WTC11 (cell line): ENCODE results near the gene ZNF407. TPM values are rescaled to one million over a fixed set of nuclear protein-coding genes. Genes with fewer than 3 reads are reported as not detected.

ENCODE experiments used
- ATAC-seq: fragments of 200-7000 bp; cut with Tn5 transposase; 2 replicates; pipeline ENCODE4 v1.10.0; 2021; ENCODE audit warnings: mild to moderate bottlenecking, moderate library complexity
- CTCF ChIA-PET: fragments of 300-600 bp; sonication (Branson Sonifier 250); formaldehyde crosslinking; loops from one replicate; lab custom pipeline; 2021; ENCODE audit warnings: antibody characterized with exemption; lab: Charles Lee
- POLR2A ChIA-PET: fragments of 350-600 bp; sonication (Branson Sonifier 250); formaldehyde crosslinking; loops from one replicate; lab custom pipeline; 2021; ENCODE audit warnings: antibody characterized with exemption; lab: Charles Lee
- DNase-seq: peaks from one replicate; pipeline ENCODE4 v3.0.0; 2021; ENCODE audit warnings: low spot score
- H3K27ac Mint-ChIP-seq: 2 replicates; pipeline ENCODE4 v1.8.0; 2021; ENCODE audit warnings: mixed read lengths
- H3K27me3 Mint-ChIP-seq: 2 replicates; pipeline ENCODE4 v1.8.0; 2021; ENCODE audit warnings: low read depth, mild to moderate bottlenecking, moderate library complexity, mixed read lengths
- H3K36me3 Mint-ChIP-seq: 2 replicates; pipeline ENCODE4 v1.8.0; 2021; ENCODE audit warnings: mixed read lengths
- H3K4me1 Mint-ChIP-seq: 2 replicates; pipeline ENCODE4 v1.8.0; 2022; ENCODE audit warnings: mixed read lengths
- H3K4me3 Mint-ChIP-seq: 2 replicates; pipeline ENCODE4 v1.8.0; 2021; ENCODE audit warnings: mild to moderate bottlenecking, moderate library complexity, mixed read lengths
- H3K9me3 Mint-ChIP-seq: 2 replicates; pipeline ENCODE4 v1.8.0; 2021; ENCODE audit warnings: mixed read lengths
- ATF1 ChIP-seq: sonication (generic); formaldehyde crosslinking; IDR thresholded peaks from 2 replicates; pipeline ENCODE4 v1.8.1; 2023; ENCODE audit warnings: mild to moderate bottlenecking, moderate library complexity, missing genetic modification reagents
- GRHL2 ChIP-seq: fragments of 250-450 bp; sonication (Bioruptor Pico); IDR thresholded peaks from 2 replicates; pipeline ENCODE4 v1.8.0; 2022; ENCODE audit warnings: mild to moderate bottlenecking, moderate library complexity; ENCODE audit not compliant: insufficient replicate concordance, severe bottlenecking
- NFE2L1 ChIP-seq: sonication (generic); formaldehyde crosslinking; IDR thresholded peaks from 2 replicates; pipeline ENCODE4 v1.8.1; 2023; ENCODE audit warnings: missing genetic modification reagents
- RORB ChIP-seq: fragments of 250-450 bp; sonication (Bioruptor Pico); IDR thresholded peaks from 2 replicates; pipeline ENCODE4 v1.9.0; 2021; ENCODE audit warnings: mild to moderate bottlenecking
- TEAD4 ChIP-seq: sonication (generic); formaldehyde crosslinking; IDR thresholded peaks from 2 replicates; pipeline ENCODE4 v1.8.0; 2022; ENCODE audit warnings: mild to moderate bottlenecking, missing genetic modification reagents
- total RNA-seq: library from RNA; stranded (reverse); gene quantifications from 3 replicates; pipeline ENCODE4 v1.2.3, GENCODE V29; 2021
- TF ChIP-seq, protein P1 (sequence below): fragments of 250-450 bp; sonication (Bioruptor Pico); conservative IDR thresholded peaks from 2 replicates; pipeline ENCODE4 v1.9.0; 2021; ENCODE audit warnings: mild to moderate bottlenecking
- TF ChIP-seq, protein P2 (sequence below): sonication (generic); formaldehyde crosslinking; IDR thresholded peaks from 2 replicates; pipeline ENCODE4 v1.8.0; 2023; ENCODE audit warnings: mild to moderate bottlenecking, missing genetic modification reagents
- TF ChIP-seq, protein P3 (sequence below): sonication (generic); formaldehyde crosslinking; IDR thresholded peaks from 2 replicates; pipeline ENCODE4 v1.8.1; 2023; ENCODE audit warnings: mild to moderate bottlenecking, missing genetic modification reagents
- TF ChIP-seq, protein P4 (sequence below): sonication (generic); formaldehyde crosslinking; IDR thresholded peaks from 2 replicates; pipeline ENCODE4 v1.8.1; 2023; ENCODE audit warnings: mild to moderate bottlenecking, moderate library complexity, missing genetic modification reagents
- TF ChIP-seq, protein P5 (sequence below): sonication (generic); formaldehyde crosslinking; IDR thresholded peaks from 2 replicates; pipeline ENCODE4 v1.8.1; 2023; ENCODE audit warnings: mild to moderate bottlenecking, missing genetic modification reagents, moderate library complexity
- TF ChIP-seq, protein P6 (sequence below): sonication (generic); formaldehyde crosslinking; IDR thresholded peaks from 2 replicates; pipeline ENCODE4 v1.8.0; 2022; ENCODE audit warnings: mild to moderate bottlenecking, missing genetic modification reagents

ZNF407 gene
- total RNA-seq, 1 experiment from 2014 or later, result 6.5 TPM

DNA sequence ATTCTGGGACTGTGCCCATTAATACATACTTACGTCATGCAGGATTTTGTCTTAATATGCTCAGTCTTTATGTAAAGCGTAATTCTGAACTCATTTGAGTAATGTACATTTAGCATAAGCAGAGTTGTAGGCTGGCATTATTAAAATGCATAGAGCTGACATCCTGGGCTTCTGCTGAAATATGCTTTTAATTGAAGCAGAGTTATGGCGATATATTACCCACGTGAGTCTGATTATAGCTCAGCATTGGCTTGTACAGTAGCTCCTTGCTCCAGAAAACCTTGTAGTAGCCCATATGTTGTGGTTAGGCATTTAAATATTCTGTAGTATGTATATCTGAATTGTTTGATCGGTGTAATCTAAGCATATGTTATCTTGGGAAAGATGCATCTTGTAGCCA, 377.3 kb downstream of the ZNF407 start (continued):
- TF ChIP-seq, protein P1, sequence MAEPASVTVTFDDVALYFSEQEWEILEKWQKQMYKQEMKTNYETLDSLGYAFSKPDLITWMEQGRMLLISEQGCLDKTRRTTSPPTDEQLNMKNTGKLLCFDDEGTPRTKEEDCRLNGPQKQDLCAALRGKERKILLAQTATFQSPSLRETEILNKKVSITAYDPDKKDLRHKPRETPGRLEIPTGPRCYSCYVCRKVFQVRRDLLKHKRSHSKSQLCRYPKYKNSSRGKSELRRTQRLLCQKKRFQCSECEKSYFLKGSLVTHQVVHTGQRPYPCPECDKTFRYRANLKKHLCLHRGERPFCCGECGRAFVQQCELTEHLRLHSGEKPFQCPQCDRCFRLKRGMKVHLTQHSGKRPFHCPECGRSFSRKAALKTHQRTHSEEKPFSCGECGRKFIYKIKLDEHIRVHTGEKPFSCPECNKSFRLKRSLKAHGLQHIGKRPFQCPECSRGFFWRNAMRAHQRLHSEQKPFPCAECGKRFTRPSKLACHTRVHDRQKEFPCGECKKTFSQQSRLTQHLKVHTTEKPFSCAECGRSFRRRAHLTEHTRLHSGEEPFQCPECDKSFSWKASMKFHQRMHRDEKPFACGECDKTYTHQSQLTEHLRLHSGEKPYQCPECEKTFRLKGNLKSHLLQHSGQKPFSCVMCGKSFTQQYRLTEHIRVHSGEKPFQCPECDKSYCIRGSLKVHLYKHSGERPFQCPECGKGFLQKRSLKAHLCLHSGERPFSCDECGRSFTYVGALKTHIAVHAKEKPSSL (CRISPR knock-in tag), result no peak
- TF ChIP-seq NFE2L1 (CRISPR knock-in tag) (no peak), RORB (CRISPR knock-in tag) (no peak)
- TF ChIP-seq, protein P2, sequence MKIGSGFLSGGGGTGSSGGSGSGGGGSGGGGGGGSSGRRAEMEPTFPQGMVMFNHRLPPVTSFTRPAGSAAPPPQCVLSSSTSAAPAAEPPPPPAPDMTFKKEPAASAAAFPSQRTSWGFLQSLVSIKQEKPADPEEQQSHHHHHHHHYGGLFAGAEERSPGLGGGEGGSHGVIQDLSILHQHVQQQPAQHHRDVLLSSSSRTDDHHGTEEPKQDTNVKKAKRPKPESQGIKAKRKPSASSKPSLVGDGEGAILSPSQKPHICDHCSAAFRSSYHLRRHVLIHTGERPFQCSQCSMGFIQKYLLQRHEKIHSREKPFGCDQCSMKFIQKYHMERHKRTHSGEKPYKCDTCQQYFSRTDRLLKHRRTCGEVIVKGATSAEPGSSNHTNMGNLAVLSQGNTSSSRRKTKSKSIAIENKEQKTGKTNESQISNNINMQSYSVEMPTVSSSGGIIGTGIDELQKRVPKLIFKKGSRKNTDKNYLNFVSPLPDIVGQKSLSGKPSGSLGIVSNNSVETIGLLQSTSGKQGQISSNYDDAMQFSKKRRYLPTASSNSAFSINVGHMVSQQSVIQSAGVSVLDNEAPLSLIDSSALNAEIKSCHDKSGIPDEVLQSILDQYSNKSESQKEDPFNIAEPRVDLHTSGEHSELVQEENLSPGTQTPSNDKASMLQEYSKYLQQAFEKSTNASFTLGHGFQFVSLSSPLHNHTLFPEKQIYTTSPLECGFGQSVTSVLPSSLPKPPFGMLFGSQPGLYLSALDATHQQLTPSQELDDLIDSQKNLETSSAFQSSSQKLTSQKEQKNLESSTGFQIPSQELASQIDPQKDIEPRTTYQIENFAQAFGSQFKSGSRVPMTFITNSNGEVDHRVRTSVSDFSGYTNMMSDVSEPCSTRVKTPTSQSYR, result no peak

DNA sequence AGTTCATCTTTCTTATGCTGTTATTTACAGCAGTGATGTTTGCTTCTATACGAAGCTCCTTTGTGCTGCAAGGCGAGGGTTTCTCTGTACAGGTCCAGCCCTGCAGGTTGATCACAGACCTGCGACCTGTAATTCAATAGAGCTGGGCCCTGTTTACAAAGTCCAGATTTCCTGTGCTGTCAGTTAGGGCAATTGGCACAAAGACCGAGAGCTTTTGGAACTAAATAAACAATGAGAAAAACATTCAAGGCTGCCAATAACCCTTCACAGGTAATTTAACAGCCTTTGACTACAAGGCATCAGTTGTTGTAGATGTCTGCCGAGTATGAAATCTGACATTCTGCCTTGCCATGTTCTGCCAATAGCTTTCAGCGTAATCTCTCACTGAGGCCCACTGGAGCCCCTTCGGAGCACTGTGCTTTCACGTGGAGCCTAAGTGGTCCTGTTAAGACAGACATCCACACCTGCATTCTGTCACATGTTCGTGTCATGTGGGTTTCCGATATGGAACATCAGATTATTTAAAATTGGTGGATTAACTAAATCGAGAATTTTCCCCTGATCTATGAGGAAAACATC, 378.8 kb downstream of the ZNF407 start:
- H3K4me1 Mint-ChIP-seq, result 0 out of 2 replicates have a peak, but pooled peaks cover 3% of the 10 kb centered on the region
- no peak for DNase-seq
- H3K27ac Mint-ChIP-seq, result no peak overlapping the region
- no peaks in the 10 kb centered on the region for H3K36me3 Mint-ChIP-seq
- H3K27me3 Mint-ChIP-seq, result no peaks in the 10 kb centered on the region
- no peaks in the 10 kb centered on the region; the same call in 1 of the 2 replicates for H3K9me3 Mint-ChIP-seq
- ATAC-seq, result no peak
- CTCF ChIA-PET, result no interaction called here
- TF ChIP-seq ATF1 (CRISPR knock-in tag) (no peak), GRHL2 (CRISPR knock-in tag) (no peak)
- TF ChIP-seq, protein P3, sequence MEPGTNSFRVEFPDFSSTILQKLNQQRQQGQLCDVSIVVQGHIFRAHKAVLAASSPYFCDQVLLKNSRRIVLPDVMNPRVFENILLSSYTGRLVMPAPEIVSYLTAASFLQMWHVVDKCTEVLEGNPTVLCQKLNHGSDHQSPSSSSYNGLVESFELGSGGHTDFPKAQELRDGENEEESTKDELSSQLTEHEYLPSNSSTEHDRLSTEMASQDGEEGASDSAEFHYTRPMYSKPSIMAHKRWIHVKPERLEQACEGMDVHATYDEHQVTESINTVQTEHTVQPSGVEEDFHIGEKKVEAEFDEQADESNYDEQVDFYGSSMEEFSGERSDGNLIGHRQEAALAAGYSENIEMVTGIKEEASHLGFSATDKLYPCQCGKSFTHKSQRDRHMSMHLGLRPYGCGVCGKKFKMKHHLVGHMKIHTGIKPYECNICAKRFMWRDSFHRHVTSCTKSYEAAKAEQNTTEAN, result no peak
- TF ChIP-seq, protein P4, sequence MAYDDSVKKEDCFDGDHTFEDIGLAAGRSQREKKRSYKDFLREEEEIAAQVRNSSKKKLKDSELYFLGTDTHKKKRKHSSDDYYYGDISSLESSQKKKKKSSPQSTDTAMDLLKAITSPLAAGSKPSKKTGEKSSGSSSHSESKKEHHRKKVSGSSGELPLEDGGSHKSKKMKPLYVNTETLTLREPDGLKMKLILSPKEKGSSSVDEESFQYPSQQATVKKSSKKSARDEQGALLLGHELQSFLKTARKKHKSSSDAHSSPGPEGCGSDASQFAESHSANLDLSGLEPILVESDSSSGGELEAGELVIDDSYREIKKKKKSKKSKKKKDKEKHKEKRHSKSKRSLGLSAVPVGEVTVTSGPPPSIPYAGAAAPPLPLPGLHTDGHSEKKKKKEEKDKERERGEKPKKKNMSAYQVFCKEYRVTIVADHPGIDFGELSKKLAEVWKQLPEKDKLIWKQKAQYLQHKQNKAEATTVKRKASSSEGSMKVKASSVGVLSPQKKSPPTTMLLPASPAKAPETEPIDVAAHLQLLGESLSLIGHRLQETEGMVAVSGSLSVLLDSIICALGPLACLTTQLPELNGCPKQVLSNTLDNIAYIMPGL (CRISPR knock-in tag), result no peak
- TF ChIP-seq, protein P5, sequence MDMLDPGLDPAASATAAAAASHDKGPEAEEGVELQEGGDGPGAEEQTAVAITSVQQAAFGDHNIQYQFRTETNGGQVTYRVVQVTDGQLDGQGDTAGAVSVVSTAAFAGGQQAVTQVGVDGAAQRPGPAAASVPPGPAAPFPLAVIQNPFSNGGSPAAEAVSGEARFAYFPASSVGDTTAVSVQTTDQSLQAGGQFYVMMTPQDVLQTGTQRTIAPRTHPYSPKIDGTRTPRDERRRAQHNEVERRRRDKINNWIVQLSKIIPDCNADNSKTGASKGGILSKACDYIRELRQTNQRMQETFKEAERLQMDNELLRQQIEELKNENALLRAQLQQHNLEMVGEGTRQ (CRISPR knock-in tag), result no peak
- H3K4me3 Mint-ChIP-seq, result no peak overlapping the region
- POLR2A ChIA-PET, result no interaction called here

DNA sequence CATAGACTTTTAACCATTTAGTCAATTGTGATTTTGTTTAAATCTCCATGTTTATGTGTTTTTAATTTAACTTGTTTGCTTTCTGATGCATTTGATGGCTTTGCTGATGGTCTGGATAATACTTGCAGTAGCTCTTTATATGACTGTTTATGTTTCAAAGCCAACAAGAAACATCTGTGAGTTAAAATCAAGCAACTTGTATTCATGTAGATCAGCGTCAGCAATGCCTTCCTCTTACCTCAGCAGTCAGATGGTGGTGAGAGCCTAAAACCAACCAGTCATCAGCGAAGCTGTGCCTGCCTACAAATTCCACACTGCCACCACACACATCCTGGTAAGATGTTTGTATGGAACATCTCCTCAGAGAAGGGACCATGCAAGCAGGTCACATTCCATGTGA, 379.4 kb downstream of the ZNF407 start:
- no peaks in the 10 kb centered on the region; the same call in 1 of the 2 replicates for H3K9me3 Mint-ChIP-seq
- CTCF ChIA-PET, result no interaction called here
- DNase-seq, result no peak
- no peak overlapping the region for H3K27ac Mint-ChIP-seq
- no peaks in the 10 kb centered on the region for H3K36me3 Mint-ChIP-seq
- POLR2A ChIA-PET, result no interaction called here
- H3K4me3 Mint-ChIP-seq, result no peak overlapping the region
- ATAC-seq, result no peak
- no peak for TF ChIP-seq TEAD4 (CRISPR knock-in tag)
- TF ChIP-seq, protein P6, sequence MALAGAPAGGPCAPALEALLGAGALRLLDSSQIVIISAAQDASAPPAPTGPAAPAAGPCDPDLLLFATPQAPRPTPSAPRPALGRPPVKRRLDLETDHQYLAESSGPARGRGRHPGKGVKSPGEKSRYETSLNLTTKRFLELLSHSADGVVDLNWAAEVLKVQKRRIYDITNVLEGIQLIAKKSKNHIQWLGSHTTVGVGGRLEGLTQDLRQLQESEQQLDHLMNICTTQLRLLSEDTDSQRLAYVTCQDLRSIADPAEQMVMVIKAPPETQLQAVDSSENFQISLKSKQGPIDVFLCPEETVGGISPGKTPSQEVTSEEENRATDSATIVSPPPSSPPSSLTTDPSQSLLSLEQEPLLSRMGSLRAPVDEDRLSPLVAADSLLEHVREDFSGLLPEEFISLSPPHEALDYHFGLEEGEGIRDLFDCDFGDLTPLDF (CRISPR knock-in tag), result no peak
- 0 out of 2 replicates have a peak, but pooled peaks cover 3% of the 10 kb centered on the region for H3K4me1 Mint-ChIP-seq
- H3K27me3 Mint-ChIP-seq, result no peaks in the 10 kb centered on the region
